SK-N-SH treated with all-trans-retinoic acid at 6 μM for 48 hours (cell line): ENCODE results near the gene CAMK2B.

Experiments used
- ARNTL ChIP-seq: fragments of 450-650 bp; formaldehyde crosslinking; IDR thresholded peaks from 2 replicates; pipeline ENCODE4 v1.5.0; 2020; ENCODE audit warnings: low read depth, mild to moderate bottlenecking, moderate library complexity, borderline replicate concordance
- BACH2 ChIP-seq: fragments of 250-450 bp; sonication (Bioruptor Pico); IDR thresholded peaks from 2 replicates; pipeline ENCODE4 v1.9.0; 2021; ENCODE audit warnings: mild to moderate bottlenecking, borderline replicate concordance
- ESRRG ChIP-seq: fragments of 250-450 bp; sonication (Bioruptor Pico); IDR thresholded peaks from 2 replicates; pipeline ENCODE4 v1.6.1; 2021; ENCODE audit warnings: mild to moderate bottlenecking
- ISL1 ChIP-seq: fragments of 250-450 bp; sonication (Bioruptor Pico); IDR thresholded peaks from 2 replicates; pipeline ENCODE4 v2.1.2; 2022; ENCODE audit warnings: mild to moderate bottlenecking, moderate library complexity
- PATZ1 ChIP-seq: fragments of 250-450 bp; sonication (Bioruptor Pico); IDR thresholded peaks from 2 replicates; pipeline ENCODE4 v1.8.0; 2020; ENCODE audit warnings: mild to moderate bottlenecking, moderate library complexity, borderline replicate concordance
- TSHZ2 ChIP-seq: fragments of 250-450 bp; sonication (Bioruptor Pico); IDR thresholded peaks from 2 replicates; pipeline ENCODE4 v1.5.0; 2020; ENCODE audit warnings: mild to moderate bottlenecking, moderate library complexity
- ZC3H10 ChIP-seq: fragments of 250-450 bp; sonication (Bioruptor Pico); IDR thresholded peaks from 2 replicates; pipeline ENCODE4 v1.5.1; 2021; ENCODE audit warnings: mild to moderate bottlenecking, moderate library complexity
- ZFP30 ChIP-seq: fragments of 450-650 bp; formaldehyde crosslinking; IDR thresholded peaks from 2 replicates; pipeline ENCODE4 v1.5.0; 2022; ENCODE audit warnings: mild to moderate bottlenecking, moderate library complexity
- ZNF70 ChIP-seq: fragments of 450-650 bp; formaldehyde crosslinking; IDR thresholded peaks from 2 replicates; pipeline ENCODE4 v1.5.0; 2020; ENCODE audit warnings: mild to moderate bottlenecking, moderate library complexity
- TF ChIP-seq, protein P1 (sequence below): fragments of 250-450 bp; sonication (Bioruptor Pico); IDR thresholded peaks from 2 replicates; pipeline ENCODE4 v1.5.1; 2020; ENCODE audit warnings: low read depth, mild to moderate bottlenecking, moderate library complexity

GRCh38 chr7:44224080-44224973, 101.1 kb downstream of the CAMK2B start:
- TF ChIP-seq ZFP30 (CRISPR knock-in tag) (no peak), PATZ1 (CRISPR knock-in tag) (no peak), ARNTL (CRISPR knock-in tag) (no peak), BACH2 (CRISPR knock-in tag) (no peak), ZC3H10 (CRISPR knock-in tag) (no peak), TSHZ2 (CRISPR knock-in tag) (no peak), ZNF70 (CRISPR knock-in tag) (no peak), ISL1 (CRISPR knock-in tag) (no peak), ESRRG (CRISPR knock-in tag) (no peak)
- TF ChIP-seq, protein P1, sequence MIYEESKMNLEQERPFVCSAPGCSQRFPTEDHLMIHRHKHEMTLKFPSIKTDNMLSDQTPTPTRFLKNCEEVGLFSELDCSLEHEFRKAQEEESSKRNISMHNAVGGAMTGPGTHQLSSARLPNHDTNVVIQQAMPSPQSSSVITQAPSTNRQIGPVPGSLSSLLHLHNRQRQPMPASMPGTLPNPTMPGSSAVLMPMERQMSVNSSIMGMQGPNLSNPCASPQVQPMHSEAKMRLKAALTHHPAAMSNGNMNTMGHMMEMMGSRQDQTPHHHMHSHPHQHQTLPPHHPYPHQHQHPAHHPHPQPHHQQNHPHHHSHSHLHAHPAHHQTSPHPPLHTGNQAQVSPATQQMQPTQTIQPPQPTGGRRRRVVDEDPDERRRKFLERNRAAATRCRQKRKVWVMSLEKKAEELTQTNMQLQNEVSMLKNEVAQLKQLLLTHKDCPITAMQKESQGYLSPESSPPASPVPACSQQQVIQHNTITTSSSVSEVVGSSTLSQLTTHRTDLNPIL (CRISPR knock-in tag): no peak
